Kidney (tissue), 14 donors: Measurements from ENCODE around the gene DSC3. TPM values are rescaled to one million over a fixed set of nuclear protein-coding genes. Genes with fewer than 3 reads are reported as not detected.
"Not testable (repeated sequence)": the region's sequence is repeated elsewhere in the genome, so short reads cannot be mapped to it uniquely, and the experiment has no call there.

Source experiments
- DNase-seq, 5 donors: peaks; one replicate each; pipeline ENCODE4 v3.0.0-alpha.2; 2013 to 2020
- FAIRE-seq: peaks from 2 replicates; lab custom pipeline; 2012; peaks lifted over from hg19 to GRCh38; lab: Jason Lieb, UNC
- H3K27ac ChIP-seq, 2 donors: one replicate each; pipeline ENCODE4 v1.7.0; 2013; ENCODE audit warnings: low read depth in 2 of 2, low read length in 2 of 2, inconsistent platforms in 1 of 2
- H3K27me3 ChIP-seq: one replicate; pipeline ENCODE4 v1.7.1; 2013; ENCODE audit warnings: low read length, inconsistent platforms; ENCODE audit not compliant: control insufficient read depth, insufficient read depth
- H3K36me3 ChIP-seq, 3 donors: one replicate each; pipeline versions ENCODE4 v1.7.0 to v1.7.1; 2013; ENCODE audit warnings: low read length in 3 of 3, control low read depth in 1 of 3, inconsistent platforms in 1 of 3; ENCODE audit not compliant: insufficient read depth in 3 of 3, control insufficient read depth in 2 of 3
- H3K4me1 ChIP-seq, 3 donors: one replicate each; pipeline versions ENCODE4 v1.7.0 to v1.7.1; 2013; ENCODE audit warnings: low read length in 3 of 3, inconsistent platforms in 1 of 3, low read depth in 1 of 3; ENCODE audit not compliant: control insufficient read depth in 2 of 3, insufficient read depth in 2 of 3
- H3K4me3 ChIP-seq, 3 donors: one replicate each; pipeline versions ENCODE4 v1.7.0 to v1.8.1; 2013; ENCODE audit warnings: low read length in 3 of 3, control low read depth in 1 of 3, inconsistent platforms in 1 of 3
- H3K9ac ChIP-seq, 3 donors: one replicate each; pipeline versions ENCODE4 v1.7.0 to v1.7.1; 2013; ENCODE audit warnings: low read length in 3 of 3, control low read depth in 1 of 3, inconsistent platforms in 1 of 3
- H3K9me3 ChIP-seq, 3 donors: one replicate each; pipeline versions ENCODE4 v1.7.0 to v1.7.1; 2013; ENCODE audit warnings: low read length in 3 of 3, control low read depth in 1 of 3, inconsistent platforms in 1 of 3; ENCODE audit not compliant: control insufficient read depth in 2 of 3, insufficient read depth in 1 of 3
- intact Hi-C: fragments of 100-400 bp; cut with DNase I; formaldehyde crosslinking; loops from one replicate; pipeline ENCODE4 v1.11.1; 2022
- polyA plus RNA-seq: library from polyadenylated mRNA; stranded (reverse); fragments of 350-450 nt; fragmentation: Illumina TruSeq; extraction: RNeasy Lipid Tissue Mini Kit (QIAGEN cat#74804); gene quantifications from one replicate; pipeline ENCODE4 v1.2.3, GENCODE V29; 2014; ENCODE audit warnings: low read depth, low replicate concordance; ENCODE audit not compliant: insufficient read depth
- total RNA-seq: library from RNA; stranded (reverse); fragmentation: NEBNext Ultra II Directional; extraction: Animal tissue kit (Norgen Biotek cat#: 25700); gene quantifications from one replicate; pipeline ENCODE4 v1.2.1, GENCODE V29; 2021
- TF ChIP-seq, protein P1 (sequence below): IDR thresholded peaks from 3 replicates; pipeline ENCODE4 v1.5.1; 2012; ENCODE audit warnings: mild to moderate bottlenecking, moderate library complexity, borderline replicate concordance; ENCODE audit not compliant: insufficient read depth; ENCODE audit errors: extremely low read depth
- donor health status: control.
- donor health status: control.
- donor health status: control.
- donor health status: control.
- donor health status: control.
- donor health status: DM: yes; HTN: yes; CAD: no.
- donor health status: Normal renal cell carcinoma (clear cell type).

DSC3 gene
- total and polyA plus RNA-seq, 2 donors from 2014 or later, result not detected

DNA sequence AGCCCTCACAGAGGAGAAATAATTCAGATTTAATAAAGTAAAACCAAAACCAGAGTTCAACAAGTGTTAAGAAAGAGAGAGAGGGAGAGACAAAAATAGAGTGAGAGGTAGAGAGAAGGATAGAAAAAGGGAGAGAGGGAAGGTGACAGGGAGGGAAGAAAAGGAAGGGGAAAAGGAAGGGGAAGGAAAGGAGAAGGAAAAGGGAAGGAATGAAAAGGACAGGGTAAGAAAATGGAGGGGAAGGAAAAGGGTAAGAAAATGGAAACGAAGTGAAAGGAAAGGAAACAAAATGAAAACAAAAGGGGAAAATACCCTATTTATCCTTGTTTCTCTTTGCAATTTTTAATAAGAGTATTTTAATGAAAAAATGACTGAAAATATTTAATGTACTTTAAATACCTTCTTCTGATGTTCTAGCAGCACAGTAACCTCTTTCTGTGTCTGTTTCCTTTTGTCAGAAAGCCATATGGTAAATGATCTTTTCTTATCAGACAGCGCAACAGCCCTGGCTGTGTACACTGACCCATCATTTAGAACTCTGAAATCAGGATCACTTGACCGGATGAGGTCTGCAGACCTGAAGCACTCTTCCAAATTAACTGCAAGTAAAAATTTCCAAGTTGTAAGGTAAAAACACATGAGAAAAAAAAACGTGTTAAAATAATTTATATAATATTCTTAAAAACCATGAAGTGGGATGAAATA is 11.8 kb downstream of the DSC3 start:
- Histone ChIP-seq H3K9me3 (no peaks in the 10 kb centered on the region), H3K27ac (no peak overlapping the region), H3K4me3 (no peak overlapping the region), H3K9ac (no peak overlapping the region), H3K36me3 (no peaks in the 10 kb centered on the region), H3K27me3 (no peaks in the 10 kb centered on the region), H3K4me1 (no peaks in the 10 kb centered on the region)
- intact Hi-C loops, result no loop called here
- DNase-seq, result no peak
- TF ChIP-seq, protein P1, sequence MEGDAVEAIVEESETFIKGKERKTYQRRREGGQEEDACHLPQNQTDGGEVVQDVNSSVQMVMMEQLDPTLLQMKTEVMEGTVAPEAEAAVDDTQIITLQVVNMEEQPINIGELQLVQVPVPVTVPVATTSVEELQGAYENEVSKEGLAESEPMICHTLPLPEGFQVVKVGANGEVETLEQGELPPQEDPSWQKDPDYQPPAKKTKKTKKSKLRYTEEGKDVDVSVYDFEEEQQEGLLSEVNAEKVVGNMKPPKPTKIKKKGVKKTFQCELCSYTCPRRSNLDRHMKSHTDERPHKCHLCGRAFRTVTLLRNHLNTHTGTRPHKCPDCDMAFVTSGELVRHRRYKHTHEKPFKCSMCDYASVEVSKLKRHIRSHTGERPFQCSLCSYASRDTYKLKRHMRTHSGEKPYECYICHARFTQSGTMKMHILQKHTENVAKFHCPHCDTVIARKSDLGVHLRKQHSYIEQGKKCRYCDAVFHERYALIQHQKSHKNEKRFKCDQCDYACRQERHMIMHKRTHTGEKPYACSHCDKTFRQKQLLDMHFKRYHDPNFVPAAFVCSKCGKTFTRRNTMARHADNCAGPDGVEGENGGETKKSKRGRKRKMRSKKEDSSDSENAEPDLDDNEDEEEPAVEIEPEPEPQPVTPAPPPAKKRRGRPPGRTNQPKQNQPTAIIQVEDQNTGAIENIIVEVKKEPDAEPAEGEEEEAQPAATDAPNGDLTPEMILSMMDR, result no peak
- no peak for FAIRE-seq

DNA sequence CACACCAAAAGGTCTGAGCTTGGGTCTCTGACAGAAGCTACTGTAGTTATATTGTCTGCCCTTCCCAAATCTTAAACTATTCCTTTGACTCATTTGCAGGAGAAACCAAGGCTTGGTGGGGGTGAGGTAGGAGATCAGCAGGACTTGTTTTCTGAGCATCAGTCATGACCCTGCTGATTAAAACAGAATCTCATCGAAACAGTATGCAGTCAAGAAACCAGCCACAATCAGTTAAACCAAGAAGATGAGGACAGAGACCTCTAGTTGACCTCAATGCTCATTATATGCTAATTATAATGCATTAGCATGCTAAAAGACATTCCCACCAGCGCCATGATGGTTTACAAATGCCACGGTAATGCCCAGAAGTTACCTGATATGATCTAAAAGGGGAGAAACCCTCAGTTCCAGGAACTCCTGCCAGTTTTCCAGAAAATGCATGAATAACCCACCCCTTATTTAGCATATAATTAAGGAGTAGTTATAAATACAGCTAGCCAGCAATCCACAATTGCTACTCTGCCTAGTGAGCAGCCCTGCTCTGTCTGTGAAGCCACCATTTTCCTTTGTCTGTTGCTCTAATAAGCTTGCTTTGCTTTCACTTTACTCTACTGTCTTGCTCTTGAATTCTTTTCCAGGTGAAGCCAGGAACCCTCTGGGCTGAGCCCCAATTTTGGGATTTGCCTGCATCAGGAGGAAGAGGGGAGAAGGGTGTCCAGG is 26.7 kb downstream of the DSC3 start:
- H3K9me3 ChIP-seq, result no peaks in the 10 kb centered on the region
- H3K36me3 ChIP-seq, result no peaks in the 10 kb centered on the region
- TF ChIP-seq, protein P1, result no peak
- no peak overlapping the region for H3K27ac ChIP-seq
- H3K4me1 ChIP-seq, result no peaks in the 10 kb centered on the region
- H3K9ac ChIP-seq, result no peak overlapping the region
- no peak overlapping the region for H3K4me3 ChIP-seq
- no peaks in the 10 kb centered on the region for H3K27me3 ChIP-seq
- intact Hi-C loops, result no loop called here
- DNase-seq (no peak), FAIRE-seq (no peak)

- DNase-seq, intact Hi-C loops, H3K9ac ChIP-seq, H3K9me3 ChIP-seq, H3K27me3 ChIP-seq, H3K36me3 ChIP-seq, H3K4me1 ChIP-seq, FAIRE-seq, H3K4me3 ChIP-seq, H3K27ac ChIP-seq: not testable (repeated sequence)
Observed at GRCh38 chr18:31011455-31011854, 31.1 kb downstream of the DSC3 start.

DNA sequence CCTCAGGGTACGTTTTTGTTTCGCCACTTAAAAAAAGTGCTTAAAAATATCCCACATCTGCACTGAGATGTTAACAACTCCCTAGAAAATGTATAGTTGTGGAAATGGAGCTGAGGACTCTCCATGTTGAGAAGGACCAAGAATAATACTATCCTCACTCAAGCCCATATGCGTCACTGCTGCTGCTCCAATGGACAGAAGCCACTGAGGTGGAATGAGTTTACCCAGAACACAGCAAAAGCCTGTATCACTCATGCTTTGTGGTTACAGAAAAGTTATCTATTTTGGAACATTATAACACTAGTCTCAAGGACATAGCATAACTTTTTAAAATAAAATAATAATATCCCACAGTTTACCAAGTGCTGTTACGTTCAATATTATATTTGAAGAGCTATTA is 31.9 kb downstream of the DSC3 start:
- Histone ChIP-seq H3K4me3 (no peak overlapping the region), H3K9me3 (no peaks in the 10 kb centered on the region), H3K27ac (no peak overlapping the region), H3K27me3 (no peaks in the 10 kb centered on the region), H3K36me3 (no peaks in the 10 kb centered on the region), H3K4me1 (no peaks in the 10 kb centered on the region), H3K9ac (no peak overlapping the region)
- TF ChIP-seq, protein P1, result no peak
- FAIRE-seq (no peak), DNase-seq (no peak)
- intact Hi-C loops, result no loop called here
